Keratinocyte (primary cell): ENCODE data around the gene SLC25A21. TPM values are rescaled to one million over a fixed set of nuclear protein-coding genes. Genes with fewer than 3 reads are reported as not detected.

ENCODE experiments used
- DNase-seq: peaks from one replicate; pipeline ENCODE4 v3.0.0-alpha.2; 2011; ENCODE audit warnings: low read depth, missing footprints, low spot score
- FAIRE-seq: peaks from 2 replicates; lab custom pipeline; 2011; peaks lifted over from hg19 to GRCh38; lab: Jason Lieb, UNC
- H2AFZ ChIP-seq: 2 replicates; pipeline ENCODE4 v1.6.0; 2012; ENCODE audit warnings: low read length, control low read depth, inconsistent platforms; ENCODE audit not compliant: control insufficient read depth
- H3K27ac ChIP-seq: 2 replicates; pipeline ENCODE4 v1.5.1; 2011; ENCODE audit warnings: low read length; ENCODE audit not compliant: control insufficient read depth, insufficient read depth
- H3K27me3 ChIP-seq: 3 replicates; pipeline ENCODE4 v1.6.0; 2011; ENCODE audit warnings: low read length; ENCODE audit not compliant: control insufficient read depth, insufficient read depth; ENCODE audit errors: extremely low read depth
- H3K36me3 ChIP-seq, 2 experiments: 2 replicates in 1 of 2; 3 replicates in 1 of 2; pipeline ENCODE4 v1.5.1; 2011; ENCODE audit warnings: low read length in 2 of 2, mild to moderate bottlenecking in 1 of 2; ENCODE audit not compliant: control insufficient read depth in 2 of 2, insufficient read depth in 2 of 2; ENCODE audit errors: extremely low read depth in 1 of 2
- H3K4me1 ChIP-seq: 3 replicates; pipeline ENCODE4 v1.5.1; 2011; ENCODE audit warnings: low read length; ENCODE audit not compliant: control insufficient read depth, insufficient read depth; ENCODE audit errors: extremely low read depth
- H3K4me2 ChIP-seq: 3 replicates; pipeline ENCODE4 v1.6.0; 2011; ENCODE audit warnings: low read depth, low read length; ENCODE audit not compliant: control insufficient read depth, insufficient read depth; ENCODE audit errors: extremely low read depth
- H3K4me3 ChIP-seq, 3 experiments: fragments of 200-600 bp in 1 of 3; sonication (generic) in 1 of 3; 2 replicates in 2 of 3; 3 replicates in 1 of 3; pipeline ENCODE4 v1.5.1; 2011 to 2016; ENCODE audit warnings: low read length in 3 of 3, mild to moderate bottlenecking in 3 of 3, control low read depth in 2 of 3, inconsistent platforms in 1 of 3, low read depth in 1 of 3, mixed read lengths in 1 of 3, mixed run types in 1 of 3, moderate library complexity in 1 of 3; ENCODE audit not compliant: control insufficient read depth in 2 of 3, insufficient read depth in 2 of 3; ENCODE audit errors: extremely low read depth in 1 of 3
- H3K79me2 ChIP-seq: 2 replicates; pipeline ENCODE4 v1.6.0; 2012; ENCODE audit warnings: low read length; ENCODE audit not compliant: control insufficient read depth, insufficient read depth
- H3K9ac ChIP-seq: 3 replicates; pipeline ENCODE4 v1.6.0; 2011; ENCODE audit warnings: low read length; ENCODE audit not compliant: control insufficient read depth, insufficient read depth; ENCODE audit errors: extremely low read depth
- H3K9me1 ChIP-seq: 3 replicates; pipeline ENCODE4 v1.6.0; 2011; ENCODE audit warnings: low read length; ENCODE audit not compliant: control insufficient read depth, insufficient read depth; ENCODE audit errors: extremely low read depth
- H3K9me3 ChIP-seq: 2 replicates; pipeline ENCODE4 v1.5.1; 2012; ENCODE audit warnings: low read depth, low read length; ENCODE audit not compliant: control insufficient read depth
- H4K20me1 ChIP-seq: 3 replicates; pipeline ENCODE4 v1.6.0; 2011; ENCODE audit warnings: low read length; ENCODE audit not compliant: control insufficient read depth, insufficient read depth; ENCODE audit errors: extremely low read depth
- CTCF ChIP-seq, 3 experiments: IDR thresholded peaks in 1 of 3; conservative IDR thresholded peaks in 1 of 3; optimal IDR thresholded peaks in 1 of 3; 2 replicates in 2 of 3; 3 replicates in 1 of 3; pipeline versions ENCODE3 to v1.5.1; 2011; ENCODE audit warnings: low read length in 3 of 3, mild to moderate bottlenecking in 3 of 3, moderate library complexity in 2 of 3, control low read depth in 1 of 3, inconsistent platforms in 1 of 3; ENCODE audit not compliant: insufficient read depth in 2 of 3; ENCODE audit errors: extremely low read depth in 1 of 3
- EZH2 ChIP-seq: IDR thresholded peaks from one replicate; pipeline ENCODE4 v1.6.1; 2012; ENCODE audit warnings: inconsistent platforms, mild to moderate bottlenecking, low read length, moderate library complexity
- dilution Hi-C: fragments of 300-500 bp; cut with MboI; formaldehyde crosslinking; loops from one replicate; pipeline ENCODE4 v1.7.0; 2020; ENCODE audit warnings: low sequenced_read_pairs; ENCODE audit not compliant: extremely low pct_ligation_motif_present
- polyA plus RNA-seq, 5 experiments: library from polyadenylated mRNA; depleted of rRNA in 3 of 5; stranded (reverse) in 3 of 5; stranded (forward) in 1 of 5; unstranded in 1 of 5; fragments of >200 nt; gene quantifications; 1 replicate in 1 of 5; 2 replicates in 3 of 5; 3 replicates in 1 of 5; pipeline versions ENCODE4 v1.2.1 to v1.2.3, GENCODE V29; 2011 to 2012; ENCODE audit warnings: missing spikeins in 2 of 5, low read depth in 1 of 5, low replicate concordance in 1 of 5

The SLC25A21 gene
- polyA plus RNA-seq, 1 donor (not counting 4 experiments of a cell fraction or from before 2014, with no cell fraction given) = 0.66 TPM

- H3K36me3 ChIP-seq = no peaks in the 10 kb centered on the region
- dilution Hi-C loops = loop anchor here (25.0 kb wide), 1 partner anchor 303 kb away; no protein-coding TSS in a partner anchor
- no peak overlapping the region for H3K27ac ChIP-seq
- no peak overlapping the region for H3K9ac ChIP-seq
- no peak overlapping the region for H2AFZ ChIP-seq
- H3K9me3 ChIP-seq = no peaks in the 10 kb centered on the region
- no peak overlapping the region for H3K4me3 ChIP-seq
- FAIRE-seq (no peak), DNase-seq (no peak)
- no peaks in the 10 kb centered on the region for H3K9me1 ChIP-seq
- H3K79me2 ChIP-seq = no peaks in the 10 kb centered on the region
- no peak overlapping the region for H3K4me2 ChIP-seq
- no peaks in the 10 kb centered on the region for H3K27me3 ChIP-seq
- H3K4me1 ChIP-seq = peaks cover 9% of the 10 kb centered on the region
- no peaks in the 10 kb centered on the region for H4K20me1 ChIP-seq
- TF ChIP-seq CTCF (optimal IDR thresholded peaks at IDR 0.05 in 1 of 3, IDR thresholded peaks at IDR 0.05 in 1 of 3, conservative IDR thresholded peaks at IDR 0.05 in 1 of 3; ENCODE audit: extremely low read depth in 1 of 3, insufficient read depth in 2 of 3, low read length in 3 of 3) (no peak), EZH2 (no peak)
Measured at GRCh38 chr14:36940476-36940875, 231.9 kb downstream of the SLC25A21 start.

- FAIRE-seq = no peak
- Histone ChIP-seq H3K9me1 (no peaks in the 10 kb centered on the region), H3K4me2 (no peak overlapping the region), H3K4me1 (peaks cover 1% of the 10 kb centered on the region), H3K27me3 (no peaks in the 10 kb centered on the region), H3K36me3 (no peaks in the 10 kb centered on the region), H2AFZ (no peak overlapping the region), H3K4me3 (no peak overlapping the region), H3K79me2 (no peaks in the 10 kb centered on the region), H3K27ac (no peak overlapping the region), H4K20me1 (no peaks in the 10 kb centered on the region), H3K9ac (no peak overlapping the region), H3K9me3 (no peaks in the 10 kb centered on the region)
- dilution Hi-C loops = loop anchor here (25.0 kb wide), 1 partner anchor 302 kb away; no protein-coding TSS in a partner anchor
- TF ChIP-seq EZH2 (no peak), CTCF (optimal IDR thresholded peaks at IDR 0.05 in 1 of 3, IDR thresholded peaks at IDR 0.05 in 1 of 3, conservative IDR thresholded peaks at IDR 0.05 in 1 of 3; ENCODE audit: extremely low read depth in 1 of 3, insufficient read depth in 2 of 3, low read length in 3 of 3) (no peak)
- no peak for DNase-seq
Measured at GRCh38 chr14:36939265-36939664, 233.1 kb downstream of the SLC25A21 start.
